Endometrial microvascular endothelial cells (primary cell): Measurements from ENCODE around the gene PRELID2. TPM values are rescaled to one million over a fixed set of nuclear protein-coding genes. Genes with fewer than 3 reads are reported as not detected.
"Not testable (repeated sequence)": the region's sequence is repeated elsewhere in the genome, so short reads cannot be mapped to it uniquely, and the experiment has no call there.

Experiments used
- in situ Hi-C: cut with HindIII; loops from 2 replicates; pipeline ENCODE4 v1.10.0; 2017; ENCODE audit warnings: low sequenced_read_pairs, low pct_unique_long_range_greater_than_20kb; ENCODE audit errors: inconsistent ontology term
- total RNA-seq: library from RNA; depleted of rRNA; stranded (reverse); fragments of >200 nt; gene quantifications from one replicate; pipeline ENCODE4 v1.2.3, GENCODE V29; 2015; ENCODE audit errors: inconsistent ontology term

Gene PRELID2
- total RNA-seq, result 3.7 TPM

DNA sequence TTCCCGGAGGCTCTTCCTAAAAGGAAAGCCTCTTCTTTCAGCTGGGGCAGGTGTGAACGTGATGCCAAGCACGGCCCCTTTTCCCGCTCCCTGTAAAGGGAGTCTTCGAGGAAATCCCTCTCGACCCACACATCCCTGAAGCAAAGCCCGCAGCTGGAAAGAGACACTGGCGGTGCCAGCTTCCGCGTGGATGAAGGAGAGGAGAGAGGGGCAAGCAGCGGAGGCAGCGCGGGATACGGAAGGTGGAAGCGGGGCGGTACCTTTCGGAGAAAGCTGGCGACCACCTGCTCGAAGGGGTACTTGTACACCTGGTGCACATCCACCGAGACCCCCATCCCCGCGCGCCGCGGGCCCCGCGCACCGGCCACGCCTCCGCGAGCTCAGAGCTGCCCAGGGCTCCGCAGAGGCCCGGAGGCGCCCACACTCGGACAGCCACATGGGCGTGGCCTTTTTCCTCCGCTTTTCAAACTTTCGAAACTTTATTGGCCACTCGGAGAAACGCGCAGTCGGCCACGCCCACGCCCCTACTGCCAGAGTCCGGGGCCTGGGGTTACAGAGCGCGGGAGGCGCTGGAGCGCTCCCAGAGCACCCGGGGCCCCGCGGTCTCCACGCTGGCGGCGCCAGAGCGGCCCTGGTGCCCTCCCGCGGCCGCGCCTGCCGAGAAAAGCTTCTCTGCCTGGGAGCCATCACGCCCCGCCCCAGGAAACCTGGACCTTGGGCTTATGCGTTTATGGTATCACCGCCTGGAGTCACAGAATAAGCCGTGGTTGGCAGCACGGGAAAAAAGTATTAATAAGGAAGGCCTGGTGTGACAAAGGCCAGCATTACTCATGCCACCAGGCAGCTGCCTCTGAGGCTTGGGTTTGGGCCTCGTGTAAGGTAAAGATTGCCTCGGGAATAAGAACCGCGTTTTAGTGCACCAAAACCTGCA lies at the start of gene PRELID2:
Gene PRELID2 (minus strand): TSS at position 426 of the 931 bp plus-strand sequence. CDS start 91 bp downstream, at position 335.
- in situ Hi-C loops, result loop anchor here (25.0 kb wide), 1 partner anchor 148 kb away; no protein-coding TSS in a partner anchor

DNA sequence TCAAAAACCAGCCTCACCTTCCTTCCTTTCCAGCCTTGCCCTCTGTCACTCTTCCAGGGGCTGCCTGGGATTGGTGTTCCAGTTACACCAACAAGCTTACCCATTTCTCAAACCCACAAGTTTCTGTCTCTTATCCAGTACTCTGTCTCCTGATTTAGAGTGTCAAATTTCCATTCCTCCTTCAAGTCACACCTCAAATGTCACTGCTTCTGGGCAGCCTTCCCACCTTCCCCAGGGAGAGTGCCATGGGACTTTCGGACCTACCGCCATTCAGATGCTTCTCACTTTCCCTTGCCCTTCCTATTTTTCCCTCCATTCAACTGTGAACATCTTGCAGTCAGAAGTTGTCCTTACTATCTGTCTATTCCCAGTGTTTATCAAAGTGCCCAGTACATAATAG lies 39.6 kb upstream of the PRELID2 start:
- in situ Hi-C loops, result no loop called here

DNA sequence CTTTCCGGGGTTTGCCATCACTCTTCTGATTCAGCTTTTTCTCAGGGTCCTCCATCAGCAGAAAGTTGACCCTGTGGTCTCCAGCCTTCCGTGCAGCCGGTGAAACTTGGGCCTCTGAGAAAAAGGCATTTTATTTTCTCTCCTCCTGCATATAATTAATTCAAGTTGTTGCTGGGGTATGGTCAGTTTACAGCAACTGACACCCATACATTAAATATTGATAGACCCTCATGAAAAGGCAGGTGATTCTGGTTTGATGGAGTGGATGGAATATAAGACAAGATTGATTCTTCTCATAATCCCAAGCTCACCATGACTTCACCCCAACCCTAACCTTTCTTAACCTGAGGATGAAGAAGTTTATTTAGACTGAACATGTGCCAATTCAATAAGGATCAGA lies 37.8 kb upstream of the PRELID2 start, which contains the start of gene GRXCR2:
Gene GRXCR2 (minus strand): TSS at position 101 of the 400 bp plus-strand sequence. CDS start 46 bp downstream, at position 55.
- in situ Hi-C loops, result no loop called here

DNA sequence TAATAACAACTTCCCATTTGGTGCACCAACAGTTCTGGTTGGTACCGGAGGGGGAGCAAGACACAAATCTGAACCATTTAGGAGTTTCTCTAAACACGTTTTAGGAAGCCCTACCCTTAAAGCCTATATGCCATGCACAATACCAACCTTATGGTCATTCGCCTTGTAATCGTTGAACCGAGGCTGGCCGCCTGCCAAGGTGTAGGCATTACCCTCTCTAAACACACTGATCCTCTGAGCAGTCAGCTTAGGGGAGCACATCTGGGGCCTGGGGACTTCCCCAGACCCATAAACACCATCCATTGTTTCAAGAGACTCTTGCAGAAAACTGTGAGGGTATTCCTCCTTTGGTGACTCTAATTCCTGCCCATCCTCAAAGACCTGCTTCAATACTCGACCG lies 37.3 kb upstream of the PRELID2 start:
- in situ Hi-C loops, result no loop called here

DNA sequence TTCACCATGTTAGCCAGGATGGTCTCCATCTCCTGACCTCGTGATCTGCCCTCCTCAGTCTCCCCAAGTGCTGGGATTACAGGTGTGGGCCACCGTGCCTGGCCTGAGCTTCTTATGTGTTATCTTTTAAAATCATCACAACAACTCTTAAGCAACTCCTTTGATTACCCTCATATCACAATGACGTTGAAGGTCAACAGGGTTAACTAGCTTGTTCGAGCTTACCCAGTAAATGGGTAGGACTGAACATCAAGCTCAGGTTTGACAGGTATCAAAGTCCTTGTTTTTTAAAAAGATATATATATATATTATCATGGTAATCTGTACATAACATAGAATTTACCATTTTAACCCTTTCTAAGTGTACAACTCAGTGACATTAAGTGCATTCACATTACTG lies 34.6 kb upstream of the PRELID2 start:
- in situ Hi-C loops, result no loop called here

DNA sequence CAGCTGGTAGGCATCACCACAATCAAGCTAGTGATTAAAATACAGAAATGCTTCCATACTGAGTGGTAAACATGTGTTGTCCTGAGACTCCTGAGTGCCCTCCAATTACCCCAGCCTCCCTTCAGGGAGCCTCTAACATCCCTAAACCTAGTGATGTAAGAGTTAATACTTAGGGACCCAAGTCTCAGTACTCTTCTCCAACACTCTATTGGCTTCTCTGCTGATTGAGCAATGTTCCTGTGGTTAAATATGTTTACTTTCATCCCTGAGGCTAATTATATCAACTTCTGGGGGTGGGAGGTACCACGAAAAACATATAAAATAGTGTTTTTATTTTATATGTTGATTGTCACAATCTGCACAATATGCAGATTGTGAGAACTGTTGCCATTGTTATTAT lies 32.7 kb upstream of the PRELID2 start:
- in situ Hi-C loops, result no loop called here

DNA sequence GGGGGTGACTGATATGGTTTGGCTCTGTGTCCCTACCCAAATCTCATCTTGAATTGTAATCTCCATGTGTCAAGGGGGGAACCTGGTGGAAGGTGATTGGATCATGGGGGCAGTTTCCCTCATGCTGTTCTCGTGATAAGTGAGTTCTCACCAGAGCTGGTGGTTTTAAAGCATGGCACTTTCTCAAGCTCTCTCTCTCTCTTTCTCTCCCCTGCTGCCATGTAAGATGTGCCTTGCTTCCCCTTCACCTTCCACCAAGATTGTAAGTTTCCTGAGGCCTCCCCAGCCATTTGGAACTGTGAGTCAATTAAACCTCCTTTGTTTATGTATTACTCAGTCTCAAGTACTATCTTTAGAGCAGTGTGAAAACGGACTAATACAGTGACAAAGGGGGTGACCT lies 29.3 kb upstream of the PRELID2 start:
- in situ Hi-C loops, result not testable (repeated sequence)

DNA sequence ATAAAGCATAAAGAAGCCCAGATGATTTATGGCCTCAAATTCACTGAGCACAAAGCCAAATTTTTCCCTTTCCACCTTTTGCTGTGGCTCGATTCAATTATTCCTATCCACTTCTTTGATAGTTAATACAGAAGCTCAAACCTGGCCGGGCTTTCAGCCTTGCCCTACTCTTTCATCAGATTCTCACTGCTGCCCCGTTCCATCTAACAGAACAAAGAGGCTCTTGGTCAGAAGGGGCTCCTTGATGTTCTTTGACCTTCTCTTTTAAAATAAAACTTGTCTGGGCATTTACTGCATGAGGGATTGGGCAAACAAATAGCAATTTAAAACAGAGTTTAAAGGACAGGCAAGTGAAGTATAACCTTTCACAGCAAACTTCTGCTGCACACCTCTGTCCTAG lies 27.9 kb upstream of the PRELID2 start:
- in situ Hi-C loops, result no loop called here

DNA sequence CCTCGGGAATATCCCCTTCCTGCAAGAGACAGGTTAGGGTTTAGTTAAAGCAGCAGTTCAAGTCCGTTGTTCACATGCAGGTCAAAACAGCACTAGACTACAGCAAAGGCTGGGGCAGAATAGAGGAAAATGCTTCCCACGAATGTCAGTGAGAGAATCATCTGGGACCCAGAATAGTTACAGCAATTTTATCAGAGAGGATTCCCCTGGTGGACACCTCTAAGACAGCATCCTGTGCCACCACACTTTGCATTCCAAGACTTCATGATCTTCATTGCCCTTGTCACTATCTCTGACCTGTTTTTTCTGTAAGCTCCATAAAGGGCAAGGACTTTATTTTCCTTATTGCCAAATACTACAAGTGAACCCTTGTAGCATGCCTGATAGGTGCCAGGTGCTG lies 24.8 kb upstream of the PRELID2 start:
- in situ Hi-C loops, result no loop called here

DNA sequence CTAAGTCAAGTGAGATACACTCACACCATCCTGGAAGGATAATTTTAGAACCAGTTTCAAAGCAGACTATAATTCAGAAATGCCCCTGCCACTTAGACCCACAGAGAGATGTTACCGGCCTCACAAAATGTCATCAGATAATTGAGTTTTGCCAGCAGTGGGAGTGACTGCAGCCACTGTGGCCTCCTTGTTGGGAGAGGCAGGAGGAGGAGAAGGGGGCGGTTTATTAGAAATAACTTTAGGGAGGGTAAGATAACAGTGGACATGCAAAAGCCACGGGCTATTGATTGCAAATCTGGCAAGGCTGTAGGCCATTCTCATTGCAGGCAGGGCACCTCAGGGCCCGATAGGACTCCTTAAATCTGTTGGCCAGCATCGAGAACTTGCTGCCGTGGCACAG lies 24.3 kb upstream of the PRELID2 start:
- in situ Hi-C loops, result no loop called here

DNA sequence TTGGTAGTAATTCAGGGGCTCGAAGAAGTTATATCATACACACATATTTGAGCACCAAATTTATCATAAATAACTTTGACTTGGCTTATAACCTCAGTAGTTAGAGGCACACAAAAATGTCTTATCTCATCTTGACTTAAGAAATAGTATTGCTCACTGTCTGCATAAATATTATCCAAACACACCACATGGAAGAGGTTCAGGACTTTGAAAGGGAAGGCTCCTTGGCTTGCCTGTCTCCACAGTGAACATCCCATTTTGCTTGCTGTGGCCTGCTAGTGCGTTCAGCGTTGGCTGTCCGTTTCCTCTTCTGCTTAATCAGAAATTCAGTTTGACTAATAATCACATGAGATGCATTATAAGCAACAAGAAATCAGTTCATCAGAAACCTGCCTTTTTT lies 23.8 kb upstream of the PRELID2 start:
- in situ Hi-C loops, result no loop called here

DNA sequence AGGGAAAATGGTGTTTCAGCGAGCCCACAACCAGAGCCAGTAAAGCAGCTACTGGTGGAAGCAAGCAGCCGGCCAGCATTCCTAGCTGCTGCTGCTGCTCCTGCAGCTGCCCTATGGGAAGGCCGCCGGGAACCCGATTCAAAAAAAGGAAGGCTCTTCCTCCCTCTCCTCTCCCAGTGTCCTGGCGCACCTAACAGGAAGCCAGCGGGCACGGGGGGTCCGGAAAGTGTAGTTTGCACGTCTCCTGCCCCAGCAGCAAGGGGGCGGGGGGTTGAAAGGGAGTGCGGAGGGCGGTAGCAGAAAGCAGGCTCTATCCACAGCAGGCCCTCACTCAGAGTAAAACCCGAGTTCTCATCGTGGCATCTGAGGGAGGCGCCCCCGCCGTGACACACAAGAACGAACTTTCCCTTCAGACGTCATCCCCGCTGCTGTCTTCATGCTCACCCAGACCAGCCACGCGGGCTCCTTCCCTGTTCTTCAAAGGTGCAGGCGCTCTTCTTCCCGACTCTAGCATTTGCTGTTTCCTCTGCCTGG lies 21.2 kb upstream of the PRELID2 start:
- in situ Hi-C loops, result no loop called here

DNA sequence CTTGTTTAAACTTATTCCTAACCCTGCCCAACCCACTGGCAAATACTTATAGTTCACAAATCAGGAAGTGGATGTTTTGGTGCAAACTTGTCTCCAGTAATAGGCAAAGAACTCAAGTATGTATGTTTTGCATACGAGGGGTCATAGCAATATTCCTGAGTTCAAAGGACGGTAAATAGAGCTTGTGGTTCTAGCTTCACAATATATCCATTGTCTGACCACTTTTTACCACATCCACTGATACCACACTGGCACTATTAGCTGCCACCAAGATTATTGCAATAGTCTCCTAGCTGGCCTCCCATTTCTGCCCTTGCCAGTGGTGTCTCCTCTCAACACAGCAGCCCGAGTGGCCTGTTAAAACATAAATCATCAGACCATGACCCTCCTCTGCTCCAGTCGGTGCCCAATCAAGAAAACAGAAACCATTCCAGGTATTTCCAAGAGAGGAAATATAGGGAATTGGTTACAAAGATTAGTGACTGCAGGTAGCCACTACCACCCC lies 20.7 kb upstream of the PRELID2 start:
- in situ Hi-C loops, result no loop called here

DNA sequence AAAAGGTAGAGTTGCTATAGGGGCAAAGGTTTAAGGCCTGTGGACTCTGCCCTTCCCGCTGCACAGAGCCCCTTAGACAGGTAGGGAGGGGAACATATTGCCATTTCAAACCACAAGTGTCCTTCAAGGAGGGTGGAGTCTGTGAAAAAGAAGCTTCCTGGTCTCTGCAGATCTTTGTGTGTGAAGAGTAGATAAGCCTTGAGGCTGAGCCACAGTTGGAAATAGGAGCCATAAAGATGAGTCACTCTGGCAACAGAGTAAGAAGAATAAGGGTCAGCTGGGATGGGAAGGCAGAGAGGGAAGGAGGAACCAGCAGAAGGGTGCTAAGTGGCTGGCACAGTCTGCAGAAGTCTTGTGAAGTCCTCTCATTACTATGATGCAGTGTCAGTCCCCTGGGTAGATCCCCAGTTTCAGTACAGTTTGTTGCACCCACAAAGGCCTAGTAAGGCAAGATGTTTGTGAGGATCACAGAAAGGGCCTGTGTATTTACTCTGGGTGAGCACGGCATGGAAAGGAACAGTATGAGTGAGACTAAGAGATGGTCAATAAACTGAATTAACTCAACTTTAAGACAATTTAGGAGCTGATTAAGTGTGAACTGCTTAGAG lies 19.6 kb upstream of the PRELID2 start:
- in situ Hi-C loops, result no loop called here

DNA sequence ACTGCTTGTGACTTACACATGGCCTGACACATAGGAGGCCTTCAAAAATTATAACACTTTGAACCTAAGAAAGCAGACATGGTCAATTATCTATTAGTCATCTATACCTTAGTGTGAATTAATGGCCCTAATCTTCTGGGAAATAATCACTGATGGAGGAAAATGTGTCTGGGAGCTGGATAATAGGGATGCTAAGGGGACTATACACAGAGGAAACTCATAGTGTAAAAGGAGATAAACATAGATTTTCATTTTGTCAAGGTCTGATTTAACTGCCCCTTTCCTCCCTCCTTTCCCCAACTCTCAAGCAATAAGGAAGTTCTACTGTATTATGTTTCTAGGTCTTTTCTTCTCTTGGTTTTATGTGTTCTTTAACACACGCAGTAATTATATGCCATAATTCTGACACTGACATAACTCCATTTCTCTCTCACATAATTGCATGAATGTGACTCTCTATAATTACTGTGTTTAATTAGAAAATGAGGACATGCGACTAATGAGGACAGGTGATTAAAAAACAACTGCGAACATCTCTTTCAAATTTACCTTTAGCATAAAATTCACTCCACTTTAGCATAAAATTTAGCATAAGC lies 18.7 kb upstream of the PRELID2 start:
- in situ Hi-C loops, result no loop called here

DNA sequence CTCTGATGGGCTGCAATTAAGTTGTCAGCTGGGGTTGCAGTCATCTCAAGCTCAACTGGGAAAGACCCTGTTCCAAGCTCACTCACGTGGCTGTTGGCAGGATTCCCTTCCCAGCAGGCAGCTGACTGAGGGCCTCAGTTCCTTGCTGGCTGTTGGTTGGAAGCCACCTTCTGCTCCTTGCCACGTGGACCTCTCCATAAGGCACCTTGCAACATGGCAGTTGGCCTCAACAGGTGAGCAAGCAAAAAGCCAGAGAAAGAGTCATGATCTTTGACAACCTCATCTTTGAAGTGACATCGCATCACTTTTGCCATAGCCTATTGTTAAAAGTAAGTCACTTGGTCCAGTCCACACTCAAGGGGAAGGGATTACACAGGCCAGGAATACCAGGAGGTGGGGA lies 17.8 kb upstream of the PRELID2 start:
- in situ Hi-C loops, result no loop called here

DNA sequence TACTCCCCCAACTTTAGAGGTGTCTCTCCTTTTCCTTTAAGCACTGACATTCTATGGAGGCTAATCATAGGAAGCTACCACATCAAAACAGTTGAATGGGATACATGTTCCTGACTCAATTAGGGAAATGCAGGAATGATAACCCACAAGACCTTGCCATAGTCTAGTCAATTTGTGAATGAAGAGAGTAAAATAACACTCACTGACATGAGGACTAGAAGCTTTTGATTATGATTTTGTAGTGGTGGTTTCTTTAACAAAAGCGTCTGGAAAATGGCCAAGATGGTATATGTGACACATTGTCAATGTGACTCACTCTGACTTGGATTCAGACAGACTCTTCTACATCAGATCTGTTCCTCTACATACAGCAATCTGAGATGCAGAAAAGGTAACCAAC lies 13.7 kb upstream of the PRELID2 start:
- in situ Hi-C loops, result loop anchor here (25.0 kb wide), 1 partner anchor 162 kb away; no protein-coding TSS in a partner anchor

DNA sequence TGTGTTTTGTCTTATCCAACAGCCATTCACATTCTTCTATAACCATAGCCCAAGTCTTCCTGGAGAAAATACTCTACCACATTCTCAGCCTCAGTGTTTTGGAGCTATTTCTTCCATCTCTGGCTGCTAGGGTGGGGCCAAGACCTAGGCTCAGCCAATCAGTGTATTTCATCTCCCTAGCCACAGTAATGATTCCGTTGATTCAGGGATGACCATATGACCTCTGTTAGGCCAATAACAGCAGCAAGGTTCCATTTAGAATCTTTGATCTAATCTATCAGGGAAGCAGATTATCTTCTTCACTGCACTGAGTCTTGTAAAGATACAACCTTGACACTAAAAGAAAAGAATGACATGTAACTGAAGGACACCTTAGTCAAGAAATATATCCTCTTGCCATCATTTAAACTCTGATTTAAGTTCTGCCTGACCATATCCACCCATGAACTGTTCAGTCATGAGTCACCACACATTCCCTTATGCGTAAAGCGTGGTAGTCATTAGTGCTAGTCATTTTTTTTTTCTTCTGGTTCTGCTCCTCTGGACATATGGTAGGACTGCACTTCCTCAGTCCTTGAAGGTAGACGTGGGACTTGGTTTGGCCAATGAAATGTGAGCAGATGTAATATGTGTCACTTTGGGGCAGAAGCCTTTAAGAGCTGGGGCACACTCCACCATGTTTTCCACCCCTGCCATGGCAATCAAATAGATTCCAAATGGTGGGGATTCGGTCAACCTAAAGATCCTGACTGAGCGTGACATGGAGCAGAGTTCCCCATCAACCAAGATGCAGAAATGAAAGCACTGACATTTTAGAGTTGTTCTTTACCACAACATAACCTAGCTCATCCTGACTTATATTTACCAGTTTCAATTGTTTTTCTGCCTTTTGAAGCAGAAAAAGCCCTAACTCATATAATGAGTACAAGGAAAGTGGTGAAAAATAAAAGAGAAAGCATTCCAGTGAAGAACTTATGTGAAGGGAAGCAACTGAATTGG lies 12.7 kb upstream of the PRELID2 start:
- in situ Hi-C loops, result loop anchor here (25.0 kb wide), 1 partner anchor 160 kb away; no protein-coding TSS in a partner anchor
